Suprapubic skin (tissue), 4 donors: ENCODE data around the gene TOR4A.

Experiments used
- EP300 ChIP-seq: sonication (generic); formaldehyde crosslinking; IDR thresholded peaks from one replicate; pipeline ENCODE4 v1.6.1; 2017; ENCODE audit warnings: antibody characterized with exemption
- POLR2A ChIP-seq, 2 donors: fragments of 450-650 bp; IDR thresholded peaks; one replicate each; pipeline ENCODE4 v1.6.1; 2017; ENCODE audit warnings: antibody characterized with exemption in 2 of 2, mild to moderate bottlenecking in 2 of 2, moderate library complexity in 2 of 2
- POLR2AphosphoS5 ChIP-seq, 3 donors: sonication (generic); formaldehyde crosslinking; IDR thresholded peaks; one replicate each; pipeline ENCODE4 v1.6.1; 2017; ENCODE audit warnings: antibody characterized with exemption in 3 of 3
- TF ChIP-seq, protein P1 (sequence below), 2 donors: fragments of 200-600 bp in 1 of 2; fragments of 450-650 bp in 1 of 2; sonication (generic) in 1 of 2; IDR thresholded peaks; one replicate each; pipeline ENCODE4 v1.5.1; 2016 to 2019; ENCODE audit warnings: antibody characterized with exemption in 2 of 2, mild to moderate bottlenecking in 1 of 2, moderate library complexity in 1 of 2

DNA sequence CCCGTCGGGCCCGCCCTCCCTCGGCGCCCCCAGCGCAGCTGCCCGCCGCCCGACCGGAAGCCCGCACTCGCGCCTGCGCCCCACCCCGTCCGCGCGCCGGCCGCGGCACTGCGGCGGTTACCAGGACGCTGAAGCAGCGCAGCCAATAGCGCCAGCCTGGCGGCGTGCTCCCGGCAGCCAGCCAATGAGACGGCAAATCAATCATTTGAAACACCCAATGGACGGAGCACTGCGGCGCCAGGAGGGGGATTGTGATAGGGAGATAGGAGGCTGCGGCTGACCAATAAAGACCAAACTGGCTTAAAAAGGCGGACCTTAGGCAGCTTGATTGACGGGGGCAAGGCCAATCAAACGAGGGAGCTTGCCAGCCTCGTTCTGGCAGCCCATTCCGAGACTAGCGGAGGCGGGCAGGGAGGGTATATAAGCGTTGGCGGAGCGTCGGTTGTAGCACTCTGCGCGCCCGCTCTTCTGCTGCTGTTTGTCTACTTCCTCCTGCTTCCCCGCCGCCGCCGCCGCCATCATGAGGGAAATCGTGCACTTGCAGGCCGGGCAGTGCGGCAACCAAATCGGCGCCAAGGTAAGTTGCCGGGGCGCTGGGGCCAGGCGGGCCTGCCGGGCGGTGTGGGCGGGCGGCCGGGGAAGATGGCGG lies 36.6 kb upstream of the TOR4A start, which contains the start of gene TUBB4B:
- peak; percentile 100 for TF ChIP-seq POLR2A (IDR thresholded peaks at IDR 0.05)
- peak; percentile 96 to 100 (median 100) for TF ChIP-seq POLR2AphosphoS5 (IDR thresholded peaks at IDR 0.05)
- TF ChIP-seq, protein P1, sequence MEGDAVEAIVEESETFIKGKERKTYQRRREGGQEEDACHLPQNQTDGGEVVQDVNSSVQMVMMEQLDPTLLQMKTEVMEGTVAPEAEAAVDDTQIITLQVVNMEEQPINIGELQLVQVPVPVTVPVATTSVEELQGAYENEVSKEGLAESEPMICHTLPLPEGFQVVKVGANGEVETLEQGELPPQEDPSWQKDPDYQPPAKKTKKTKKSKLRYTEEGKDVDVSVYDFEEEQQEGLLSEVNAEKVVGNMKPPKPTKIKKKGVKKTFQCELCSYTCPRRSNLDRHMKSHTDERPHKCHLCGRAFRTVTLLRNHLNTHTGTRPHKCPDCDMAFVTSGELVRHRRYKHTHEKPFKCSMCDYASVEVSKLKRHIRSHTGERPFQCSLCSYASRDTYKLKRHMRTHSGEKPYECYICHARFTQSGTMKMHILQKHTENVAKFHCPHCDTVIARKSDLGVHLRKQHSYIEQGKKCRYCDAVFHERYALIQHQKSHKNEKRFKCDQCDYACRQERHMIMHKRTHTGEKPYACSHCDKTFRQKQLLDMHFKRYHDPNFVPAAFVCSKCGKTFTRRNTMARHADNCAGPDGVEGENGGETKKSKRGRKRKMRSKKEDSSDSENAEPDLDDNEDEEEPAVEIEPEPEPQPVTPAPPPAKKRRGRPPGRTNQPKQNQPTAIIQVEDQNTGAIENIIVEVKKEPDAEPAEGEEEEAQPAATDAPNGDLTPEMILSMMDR (IDR thresholded peaks at IDR 0.05), result peak in 1 of 2 donors; percentile 4
- no peak for TF ChIP-seq EP300
